GM13976 (cell line): ENCODE data around the gene TAS2R40.

ENCODE experiments used
- DNase-seq: peaks from one replicate; pipeline ENCODE4 v3.0.0; 2012; ENCODE audit warnings: low spot score
- CTCF ChIP-seq: IDR thresholded peaks from 2 replicates; pipeline ENCODE4 v1.5.1; 2012; ENCODE audit warnings: borderline replicate concordance, mild to moderate bottlenecking; ENCODE audit not compliant: insufficient read depth; ENCODE audit errors: extremely low read depth, missing control alignments, control extremely low read depth
- in situ Hi-C: fragments of 300-500 bp; cut with MboI; formaldehyde crosslinking; loops from one replicate; pipeline ENCODE4 v1.12.0; 2022; ENCODE audit warnings: low sequenced_read_pairs, mixed read lengths, inconsistent platforms; ENCODE audit not compliant: unreplicated experiment

TAS2R40 gene

GRCh38 chr7:143229054-143229790 lies 7.4 kb downstream of the TAS2R40 start:
- no peak for DNase-seq
- no peak for TF ChIP-seq CTCF
- in situ Hi-C loops = loop anchor here (25.0 kb wide), 1 partner anchor 183 kb away; the partner anchor contains the start of gene EPHA1

GRCh38 chr7:143230602-143231457 lies 9.0 kb downstream of the TAS2R40 start:
- no peak for DNase-seq
- in situ Hi-C loops = loop anchor here (25.0 kb wide), 1 partner anchor 181 kb away; the partner anchor contains the start of gene EPHA1
- TF ChIP-seq CTCF = no peak

- no peak for TF ChIP-seq CTCF
- in situ Hi-C loops = loop anchor here (25.0 kb wide), 1 partner anchor 178 kb away; the partner anchor contains the start of gene EPHA1
- DNase-seq = no peak
Measured at GRCh38 chr7:143233816-143234532, 12.1 kb downstream of the TAS2R40 start.

- TF ChIP-seq CTCF = no peak
- no peak for DNase-seq
- in situ Hi-C loops = loop anchor here (25.0 kb wide), 1 partner anchor 178 kb away; the partner anchor contains the start of gene EPHA1
Measured at GRCh38 chr7:143234533-143234875, 12.7 kb downstream of the TAS2R40 start.

- TF ChIP-seq CTCF = no peak
- DNase-seq = no peak
- in situ Hi-C loops = loop anchor here (25.0 kb wide), 1 partner anchor 177 kb away; the partner anchor contains the start of gene EPHA1
Measured at GRCh38 chr7:143235561-143235960, 13.7 kb downstream of the TAS2R40 start.
